ENCODE measurements around the gene TSEN54. TPM values are rescaled to one million over a fixed set of nuclear protein-coding genes. Genes with fewer than 3 reads are reported as not detected.

TSEN54 gene
- polyA plus RNA-seq, 1 donor (not counting 4 experiments of a cell fraction or from before 2014, with no cell fraction given), result 24.1 TPM

DNA sequence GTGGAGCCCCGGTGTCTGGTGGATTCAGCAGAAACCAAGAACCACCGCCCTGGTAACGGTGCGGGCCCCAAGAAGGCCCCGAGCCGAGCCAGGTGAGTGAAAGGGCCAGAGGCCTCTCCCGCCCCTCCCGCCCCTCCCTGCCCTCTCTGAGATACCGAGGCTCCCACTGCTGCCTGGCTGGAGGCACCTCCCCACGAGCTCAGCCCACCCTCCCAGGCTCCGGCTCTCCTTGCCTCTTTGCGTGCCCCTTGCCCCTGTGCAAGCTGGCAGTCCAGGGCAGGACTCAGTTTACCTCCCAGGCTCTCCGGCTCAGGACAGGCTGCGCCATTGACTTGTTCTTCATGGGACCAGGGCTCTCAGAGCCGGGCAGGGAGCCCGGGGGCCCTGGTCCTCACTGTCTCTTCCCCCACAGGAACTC, 57.2 kb downstream of the TSEN54 start:
- Histone ChIP-seq H3K9me1 (ENCODE audit: control insufficient read depth, extremely low read depth, insufficient read depth, low read length) (no peaks in the 10 kb centered on the region), H3K36me3 (ENCODE audit: control insufficient read depth in 2 of 2, extremely low read depth in 1 of 2, insufficient read depth in 2 of 2, low read length in 2 of 2) (peaks cover 3 to 10% of the 10 kb centered on the region in 2 experiments), H3K9ac (ENCODE audit: control insufficient read depth, extremely low read depth, insufficient read depth, low read length) (no peak overlapping the region), H3K9me3 (ENCODE audit: control insufficient read depth, low read depth, low read length) (no peaks in the 10 kb centered on the region), H3K27me3 (ENCODE audit: control insufficient read depth, extremely low read depth, insufficient read depth, low read length) (no peaks in the 10 kb centered on the region), H2AFZ (ENCODE audit: control insufficient read depth, low read length) (no peak overlapping the region), H3K4me2 (ENCODE audit: control insufficient read depth, extremely low read depth, insufficient read depth, low read depth, low read length) (no peak overlapping the region), H3K27ac (ENCODE audit: control insufficient read depth, insufficient read depth, low read length) (no peak overlapping the region), H3K79me2 (ENCODE audit: control insufficient read depth, insufficient read depth, low read length) (no peaks in the 10 kb centered on the region), H4K20me1 (ENCODE audit: control insufficient read depth, extremely low read depth, insufficient read depth, low read length) (no peaks in the 10 kb centered on the region), H3K4me3 (ENCODE audit: control insufficient read depth in 2 of 3, extremely low read depth in 1 of 3, insufficient read depth in 2 of 3, low read depth in 1 of 3, low read length in 3 of 3) (no peak overlapping the region), H3K4me1 (ENCODE audit: control insufficient read depth, extremely low read depth, insufficient read depth, low read length) (no peaks in the 10 kb centered on the region)
- DNase-seq (ENCODE audit: low read depth, low spot score) (no peak), FAIRE-seq (no peak)
- dilution Hi-C loops (cut with MboI; ENCODE audit: extremely low pct_ligation_motif_present, low sequenced_read_pairs), result no loop called here
- TF ChIP-seq, protein P1, sequence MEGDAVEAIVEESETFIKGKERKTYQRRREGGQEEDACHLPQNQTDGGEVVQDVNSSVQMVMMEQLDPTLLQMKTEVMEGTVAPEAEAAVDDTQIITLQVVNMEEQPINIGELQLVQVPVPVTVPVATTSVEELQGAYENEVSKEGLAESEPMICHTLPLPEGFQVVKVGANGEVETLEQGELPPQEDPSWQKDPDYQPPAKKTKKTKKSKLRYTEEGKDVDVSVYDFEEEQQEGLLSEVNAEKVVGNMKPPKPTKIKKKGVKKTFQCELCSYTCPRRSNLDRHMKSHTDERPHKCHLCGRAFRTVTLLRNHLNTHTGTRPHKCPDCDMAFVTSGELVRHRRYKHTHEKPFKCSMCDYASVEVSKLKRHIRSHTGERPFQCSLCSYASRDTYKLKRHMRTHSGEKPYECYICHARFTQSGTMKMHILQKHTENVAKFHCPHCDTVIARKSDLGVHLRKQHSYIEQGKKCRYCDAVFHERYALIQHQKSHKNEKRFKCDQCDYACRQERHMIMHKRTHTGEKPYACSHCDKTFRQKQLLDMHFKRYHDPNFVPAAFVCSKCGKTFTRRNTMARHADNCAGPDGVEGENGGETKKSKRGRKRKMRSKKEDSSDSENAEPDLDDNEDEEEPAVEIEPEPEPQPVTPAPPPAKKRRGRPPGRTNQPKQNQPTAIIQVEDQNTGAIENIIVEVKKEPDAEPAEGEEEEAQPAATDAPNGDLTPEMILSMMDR (optimal IDR thresholded peaks at IDR 0.05 in 1 of 3, IDR thresholded peaks at IDR 0.05 in 1 of 3, conservative IDR thresholded peaks at IDR 0.05 in 1 of 3; ENCODE audit: extremely low read depth in 1 of 3, insufficient read depth in 2 of 3, low read length in 3 of 3), result no peak
- no peak for TF ChIP-seq EZH2 (IDR thresholded peaks at IDR 0.05; ENCODE audit: low read length)

- Histone ChIP-seq H3K9me1 (ENCODE audit: control insufficient read depth, extremely low read depth, insufficient read depth, low read length) (no peaks in the 10 kb centered on the region), H3K4me2 (ENCODE audit: control insufficient read depth, extremely low read depth, insufficient read depth, low read depth, low read length) (no peak overlapping the region), H3K4me1 (ENCODE audit: control insufficient read depth, extremely low read depth, insufficient read depth, low read length) (peaks cover 3% of the 10 kb centered on the region), H3K27me3 (ENCODE audit: control insufficient read depth, extremely low read depth, insufficient read depth, low read length) (no peaks in the 10 kb centered on the region), H3K27ac (ENCODE audit: control insufficient read depth, insufficient read depth, low read length) (no peak overlapping the region), H3K9ac (ENCODE audit: control insufficient read depth, extremely low read depth, insufficient read depth, low read length) (no peak overlapping the region), H3K79me2 (ENCODE audit: control insufficient read depth, insufficient read depth, low read length) (no peaks in the 10 kb centered on the region), H2AFZ (ENCODE audit: control insufficient read depth, low read length) (no peak overlapping the region), H3K9me3 (ENCODE audit: control insufficient read depth, low read depth, low read length) (no peaks in the 10 kb centered on the region), H3K4me3 (ENCODE audit: control insufficient read depth in 2 of 3, extremely low read depth in 1 of 3, insufficient read depth in 2 of 3, low read depth in 1 of 3, low read length in 3 of 3) (no peak overlapping the region), H3K36me3 (ENCODE audit: control insufficient read depth in 2 of 2, extremely low read depth in 1 of 2, insufficient read depth in 2 of 2, low read length in 2 of 2) (peaks cover 0 to 7% of the 10 kb centered on the region in 2 experiments), H4K20me1 (ENCODE audit: control insufficient read depth, extremely low read depth, insufficient read depth, low read length) (no peaks in the 10 kb centered on the region)
- FAIRE-seq (no peak), DNase-seq (ENCODE audit: low read depth, low spot score) (no peak)
- no peak for TF ChIP-seq EZH2 (IDR thresholded peaks at IDR 0.05; ENCODE audit: low read length)
- TF ChIP-seq, protein P1 (optimal IDR thresholded peaks at IDR 0.05 in 1 of 3, IDR thresholded peaks at IDR 0.05 in 1 of 3, conservative IDR thresholded peaks at IDR 0.05 in 1 of 3; ENCODE audit: extremely low read depth in 1 of 3, insufficient read depth in 2 of 3, low read length in 3 of 3), result no peak
- dilution Hi-C loops (cut with MboI; ENCODE audit: extremely low pct_ligation_motif_present, low sequenced_read_pairs), result no loop called here
Observed at GRCh38 chr17:75573994-75574393, 57.7 kb downstream of the TSEN54 start.

Other genes starting within 250 kb of the TSEN54 start
- gene MIF4GD, start 245.3 kb upstream of the TSEN54 start, polyA plus RNA-seq, result 15.9 to 18.1 TPM (median 18.0 TPM) in 3 replicates
- gene SLC25A19, start 227.1 kb upstream of the TSEN54 start, polyA plus RNA-seq, result 7.0 to 8.7 TPM (median 8.3 TPM) in 3 replicates
- 56.3 to 64.8 TPM (median 62.0 TPM) in 3 replicates for gene GRB2, start 110.8 kb upstream of the TSEN54 start, polyA plus RNA-seq
- 11.7 to 25.1 TPM (median 13.6 TPM) in 3 replicates for gene TMEM94, start 59.9 kb upstream of the TSEN54 start, polyA plus RNA-seq
- gene CASKIN2, start 991 bp upstream of the TSEN54 start, polyA plus RNA-seq, result 3.7 to 6.1 TPM (median 6.0 TPM) in 3 replicates
- gene LLGL2, start 9.2 kb downstream of the TSEN54 start, polyA plus RNA-seq, result 13.8 to 28.2 TPM (median 14.9 TPM) in 3 replicates
- gene MYO15B, start 71.3 kb downstream of the TSEN54 start, polyA plus RNA-seq, result 0.01 to 0.35 TPM (median 0.14 TPM) in 3 replicates
- gene SMIM5, start 116.9 kb downstream of the TSEN54 start, polyA plus RNA-seq, result 0.15 to 0.59 TPM (median 0.24 TPM) in 3 replicates
- gene RECQL5, start 150.6 kb downstream of the TSEN54 start, polyA plus RNA-seq, result 11.9 to 15.8 TPM (median 12.9 TPM) in 3 replicates
- gene SAP30BP, start 150.8 kb downstream of the TSEN54 start, polyA plus RNA-seq, result 99.0 to 103 TPM (median 101 TPM) in 3 replicates
- gene ITGB4, start 204.9 kb downstream of the TSEN54 start, polyA plus RNA-seq, result 761 to 1,084 TPM (median 1,039 TPM) in 3 replicates
- 1.1 to 5.2 TPM (median 1.3 TPM) in 3 replicates for gene GALK1, start 248.7 kb downstream of the TSEN54 start, polyA plus RNA-seq

Measured in keratinocyte (primary cell).